Adrenal gland (tissue), 5 donors: ENCODE data around the gene UBE2QL1.

ENCODE experiments used
- POLR2A ChIP-seq, 2 donors: fragments of 450-650 bp; IDR thresholded peaks; one replicate each; pipeline ENCODE4 v1.6.1; 2017; ENCODE audit warnings: antibody characterized with exemption in 2 of 2, mild to moderate bottlenecking in 2 of 2, moderate library complexity in 1 of 2
- TF ChIP-seq, protein P1 (sequence below), 6 experiments: fragments of 450-650 bp in 4 of 6; fragments of 200-600 bp in 2 of 6; sonication (generic) in 1 of 6; IDR thresholded peaks; 1 replicate in 5 of 6; 2 replicates in 1 of 6; pipeline versions ENCODE4 v1.5.1 to v1.8.0; 2016 to 2021; ENCODE audit warnings: antibody characterized with exemption in 6 of 6, mild to moderate bottlenecking in 2 of 6, moderate library complexity in 1 of 6
- donor health status: DM: no; HTN: no; CAD: no.

DNA sequence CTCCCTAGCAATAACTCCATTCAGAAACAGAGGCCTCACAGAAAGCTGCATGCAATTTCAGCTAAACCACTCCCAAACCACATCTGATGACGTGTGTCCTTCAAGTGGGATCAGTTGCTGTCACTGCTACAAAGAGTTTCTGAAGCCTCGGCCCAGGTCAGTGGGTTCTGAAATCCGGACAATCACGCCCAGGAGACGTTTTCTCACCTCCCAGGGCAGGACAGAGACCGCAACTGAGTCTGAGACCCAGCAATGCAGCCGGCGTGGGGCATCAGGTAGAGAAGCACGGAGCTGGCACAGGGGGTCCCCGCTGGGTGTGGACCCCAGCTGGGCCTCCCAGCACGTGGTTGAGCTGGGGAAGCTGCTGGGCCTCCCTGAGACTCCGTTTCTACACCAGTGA, 2.6 kb upstream of the UBE2QL1 start:
- TF ChIP-seq, protein P1, sequence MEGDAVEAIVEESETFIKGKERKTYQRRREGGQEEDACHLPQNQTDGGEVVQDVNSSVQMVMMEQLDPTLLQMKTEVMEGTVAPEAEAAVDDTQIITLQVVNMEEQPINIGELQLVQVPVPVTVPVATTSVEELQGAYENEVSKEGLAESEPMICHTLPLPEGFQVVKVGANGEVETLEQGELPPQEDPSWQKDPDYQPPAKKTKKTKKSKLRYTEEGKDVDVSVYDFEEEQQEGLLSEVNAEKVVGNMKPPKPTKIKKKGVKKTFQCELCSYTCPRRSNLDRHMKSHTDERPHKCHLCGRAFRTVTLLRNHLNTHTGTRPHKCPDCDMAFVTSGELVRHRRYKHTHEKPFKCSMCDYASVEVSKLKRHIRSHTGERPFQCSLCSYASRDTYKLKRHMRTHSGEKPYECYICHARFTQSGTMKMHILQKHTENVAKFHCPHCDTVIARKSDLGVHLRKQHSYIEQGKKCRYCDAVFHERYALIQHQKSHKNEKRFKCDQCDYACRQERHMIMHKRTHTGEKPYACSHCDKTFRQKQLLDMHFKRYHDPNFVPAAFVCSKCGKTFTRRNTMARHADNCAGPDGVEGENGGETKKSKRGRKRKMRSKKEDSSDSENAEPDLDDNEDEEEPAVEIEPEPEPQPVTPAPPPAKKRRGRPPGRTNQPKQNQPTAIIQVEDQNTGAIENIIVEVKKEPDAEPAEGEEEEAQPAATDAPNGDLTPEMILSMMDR (IDR thresholded peaks at IDR 0.05) = no peak
- no peak for TF ChIP-seq POLR2A (IDR thresholded peaks at IDR 0.05)
